ENCODE data around the gene FER1L5.
A peak's percentile ranks its signal among the peaks of the same experiment; 100 is the strongest.

The FER1L5 gene

DNA sequence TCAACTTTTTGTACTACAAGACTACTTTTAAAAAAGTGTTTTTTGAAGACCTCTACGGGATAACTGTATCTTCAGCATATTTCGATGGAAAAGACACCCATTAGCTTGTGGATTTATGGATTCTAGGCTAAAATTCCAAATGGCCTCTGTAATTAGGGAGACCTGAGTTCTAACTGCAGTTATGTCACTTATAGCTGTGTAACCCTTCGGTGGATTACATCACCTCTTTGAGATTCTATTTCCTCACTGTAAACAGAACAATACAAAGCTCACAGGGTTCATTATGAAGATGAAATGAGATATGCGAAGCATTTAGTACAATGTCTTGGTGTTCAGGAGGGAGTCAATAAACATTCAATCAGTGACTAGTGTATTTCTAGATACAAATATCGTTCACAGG is 73.1 kb downstream of the FER1L5 start:
- H3K27ac ChIP-seq: peak overlapping the region; percentile 56; the same call in 1 of the 2 replicates
- TF ChIP-seq ZFX (IDR thresholded peaks at IDR 0.05; ENCODE audit: borderline replicate concordance): no peak
- TF ChIP-seq CTCF (IDR thresholded peaks at IDR 0.05): no peak

- no peak overlapping the region for H3K27ac ChIP-seq
- TF ChIP-seq CTCF (IDR thresholded peaks at IDR 0.05): no peak
- no peak for TF ChIP-seq ZFX (IDR thresholded peaks at IDR 0.05; ENCODE audit: borderline replicate concordance)
These were observed 73.8 kb downstream of the FER1L5 start for GRCh38 chr2:96716388-96716787.

- TF ChIP-seq CTCF (IDR thresholded peaks at IDR 0.05) (no peak), ZFX (IDR thresholded peaks at IDR 0.05; ENCODE audit: borderline replicate concordance) (no peak)
- H3K27ac ChIP-seq: no peak overlapping the region
These were observed 83.6 kb downstream of the FER1L5 start for GRCh38 chr2:96726131-96726530.

- TF ChIP-seq ZFX (IDR thresholded peaks at IDR 0.05; ENCODE audit: borderline replicate concordance): no peak
- TF ChIP-seq CTCF (IDR thresholded peaks at IDR 0.05): no peak
These were observed 84.9 kb downstream of the FER1L5 start for GRCh38 chr2:96727431-96727830.

DNA sequence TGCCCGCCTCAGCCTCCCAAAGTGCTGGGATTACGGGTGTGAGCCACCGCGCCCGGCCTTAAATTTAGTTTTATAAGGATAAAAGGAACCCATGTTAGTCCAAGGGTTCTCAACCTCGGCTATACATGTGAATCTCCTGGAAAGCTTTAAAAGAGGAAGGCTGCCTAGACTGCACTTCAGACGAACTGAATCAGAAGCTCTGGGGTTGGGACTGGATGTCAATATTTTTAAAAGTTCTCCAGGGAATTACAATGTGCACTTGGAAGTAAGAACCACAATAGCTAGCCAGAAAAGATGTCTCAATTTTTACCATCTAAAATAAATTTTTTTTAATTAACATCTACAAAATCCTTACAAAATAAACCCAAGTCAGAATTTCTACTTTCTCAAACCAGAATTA is 87.2 kb downstream of the FER1L5 start:
- H3K27ac ChIP-seq: no peak overlapping the region
- no peak for TF ChIP-seq CTCF (IDR thresholded peaks at IDR 0.05)
- no peak for TF ChIP-seq ZFX (IDR thresholded peaks at IDR 0.05; ENCODE audit: borderline replicate concordance)

More at GRCh38 chr2:96727431-96727830, 84.9 kb downstream of the FER1L5 start:
- H3K27ac ChIP-seq: no peak overlapping the region

DNA sequence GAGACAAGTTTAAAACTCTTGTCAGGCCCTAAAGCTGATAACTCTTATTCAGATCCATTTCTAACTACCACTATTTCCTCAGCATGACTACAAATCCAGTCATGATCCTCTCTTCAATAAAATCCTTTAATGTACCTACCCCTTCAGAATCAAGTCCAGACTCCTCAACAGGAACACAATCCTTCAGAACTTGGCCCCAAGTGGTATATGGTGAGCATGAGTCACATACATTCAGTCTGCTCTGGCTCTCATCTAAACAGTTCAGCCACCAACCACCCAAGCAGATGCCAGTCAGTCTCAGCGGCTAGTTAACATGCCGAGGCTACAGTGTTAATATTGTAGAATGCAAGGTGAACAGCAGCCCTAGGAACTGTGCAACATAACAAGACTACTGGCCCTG is 87.6 kb downstream of the FER1L5 start:
- H3K27ac ChIP-seq: no peak overlapping the region
- no peak for TF ChIP-seq ZFX (IDR thresholded peaks at IDR 0.05; ENCODE audit: borderline replicate concordance)
- no peak for TF ChIP-seq CTCF (IDR thresholded peaks at IDR 0.05)

DNA sequence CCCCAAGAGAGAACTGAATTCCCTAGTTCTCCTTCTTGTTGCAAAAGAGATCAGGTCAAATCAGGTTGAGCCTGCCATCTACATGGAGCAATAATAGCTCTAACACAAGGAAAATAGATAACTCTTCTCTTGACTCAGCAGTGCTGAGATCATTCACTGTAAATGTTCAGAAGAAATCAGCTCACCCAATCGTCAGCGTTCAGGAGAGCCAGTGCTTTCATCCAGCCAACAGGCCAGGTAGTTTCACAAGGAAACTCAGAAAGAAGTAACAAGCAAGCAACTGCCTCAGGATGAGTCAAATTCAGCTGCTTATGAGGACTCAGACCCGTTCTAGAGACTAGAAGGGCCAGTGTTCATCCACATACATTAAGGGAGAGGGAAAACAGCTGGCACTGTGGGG is 91.4 kb downstream of the FER1L5 start:
- no peak for TF ChIP-seq CTCF (IDR thresholded peaks at IDR 0.05)
- TF ChIP-seq ZFX (IDR thresholded peaks at IDR 0.05; ENCODE audit: borderline replicate concordance): no peak
- no peak overlapping the region; the same call in 1 of the 2 replicates for H3K27ac ChIP-seq
